ENCODE measurements around the gene AFTPH. TPM values are rescaled to one million over a fixed set of nuclear protein-coding genes. Genes with fewer than 3 reads are reported as not detected.

Gene AFTPH
- total RNA-seq, 2 donors from 2014 or later: 32.0 to 52.9 TPM

GRCh38 chr2:64502860-64503259 is 21.3 kb upstream of the AFTPH start:
- no peaks in the 10 kb centered on the region for H3K36me3 ChIP-seq (replicated peaks in 1 of 2; ENCODE audit: insufficient read depth in 1 of 2, low read depth in 2 of 2)
- 79 to 82% methylated on average over 4 of the region's 4 CpGs for WGBS, 2 donors
- H3K9me3 ChIP-seq: no peaks in the 10 kb centered on the region
- ATAC-seq (no peak), DNase-seq (no peak)
- H3K27me3 ChIP-seq: no peaks in the 10 kb centered on the region
- H3K4me1 ChIP-seq: no peaks in the 10 kb centered on the region
- H3K4me3 ChIP-seq: no peak overlapping the region
- H3K27ac ChIP-seq: no peak overlapping the region
- TF ChIP-seq POLR2A (IDR thresholded peaks at IDR 0.05) (no peak), CTCF (IDR thresholded peaks at IDR 0.05) (no peak)
- intact Hi-C loops (cut with DNase I): no loop called here

- no peak for ATAC-seq
- no peaks in the 10 kb centered on the region for H3K36me3 ChIP-seq (replicated peaks in 1 of 2; ENCODE audit: insufficient read depth in 1 of 2, low read depth in 2 of 2)
- no peaks in the 10 kb centered on the region for H3K9me3 ChIP-seq
- H3K4me1 ChIP-seq: no peaks in the 10 kb centered on the region
- H3K4me3 ChIP-seq: no peak overlapping the region
- TF ChIP-seq POLR2A (IDR thresholded peaks at IDR 0.05) (no peak), CTCF (IDR thresholded peaks at IDR 0.05) (no peak)
- DNase-seq: no peak
- intact Hi-C loops (cut with DNase I): no loop called here
- H3K27me3 ChIP-seq: no peaks in the 10 kb centered on the region
- no peak overlapping the region for H3K27ac ChIP-seq
- 79 to 82% methylated on average over 16 of the region's 16 CpGs for WGBS, 2 donors
These were observed 19.1 kb upstream of the AFTPH start for GRCh38 chr2:64504774-64505720.

GRCh38 chr2:64506686-64507085 is 17.4 kb upstream of the AFTPH start:
- intact Hi-C loops (cut with DNase I): no loop called here
- no peaks in the 10 kb centered on the region for H3K27me3 ChIP-seq
- TF ChIP-seq POLR2A (IDR thresholded peaks at IDR 0.05) (no peak), CTCF (IDR thresholded peaks at IDR 0.05) (no peak)
- WGBS, 2 donors: 88 to 92% methylated on average over 2 of the region's 2 CpGs
- H3K27ac ChIP-seq: no peak overlapping the region
- no peaks in the 10 kb centered on the region for H3K9me3 ChIP-seq
- H3K36me3 ChIP-seq (replicated peaks in 1 of 2; ENCODE audit: insufficient read depth in 1 of 2, low read depth in 2 of 2): no peaks in the 10 kb centered on the region
- H3K4me1 ChIP-seq: no peaks in the 10 kb centered on the region
- no peak for ATAC-seq
- no peak overlapping the region for H3K4me3 ChIP-seq
- DNase-seq: no peak

DNA sequence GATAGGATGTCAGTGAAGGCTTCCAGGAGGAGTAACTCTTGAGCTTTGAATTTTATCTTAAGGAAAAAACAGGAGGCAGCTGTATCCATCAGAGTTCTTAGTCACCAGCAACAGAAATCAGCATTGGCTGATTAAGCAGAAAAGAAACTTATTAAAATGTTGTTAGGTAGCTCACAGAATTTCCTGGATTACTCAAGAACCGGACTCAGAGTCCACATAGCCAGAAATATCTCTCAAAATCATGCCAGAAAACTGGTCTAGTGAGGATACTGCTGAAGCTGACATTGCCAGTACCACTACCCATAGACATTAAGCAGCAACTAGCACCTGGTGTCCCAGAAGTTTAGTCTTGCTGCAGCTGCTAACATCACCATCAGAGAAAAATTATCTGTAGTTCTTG is 10.1 kb upstream of the AFTPH start:
- no peaks in the 10 kb centered on the region for H3K27me3 ChIP-seq
- TF ChIP-seq CTCF (IDR thresholded peaks at IDR 0.05) (no peak), POLR2A (IDR thresholded peaks at IDR 0.05) (no peak)
- 14 to 20% methylated on average over 1 of the region's 1 CpG for WGBS, 2 donors
- H3K4me1 ChIP-seq: no peaks in the 10 kb centered on the region
- no peak overlapping the region for H3K27ac ChIP-seq
- H3K9me3 ChIP-seq: no peaks in the 10 kb centered on the region
- H3K36me3 ChIP-seq (replicated peaks in 1 of 2; ENCODE audit: insufficient read depth in 1 of 2, low read depth in 2 of 2): no peaks in the 10 kb centered on the region
- H3K4me3 ChIP-seq: no peak overlapping the region
- DNase-seq: no peak
- ATAC-seq: no peak
- intact Hi-C loops (cut with DNase I): no loop called here

DNA sequence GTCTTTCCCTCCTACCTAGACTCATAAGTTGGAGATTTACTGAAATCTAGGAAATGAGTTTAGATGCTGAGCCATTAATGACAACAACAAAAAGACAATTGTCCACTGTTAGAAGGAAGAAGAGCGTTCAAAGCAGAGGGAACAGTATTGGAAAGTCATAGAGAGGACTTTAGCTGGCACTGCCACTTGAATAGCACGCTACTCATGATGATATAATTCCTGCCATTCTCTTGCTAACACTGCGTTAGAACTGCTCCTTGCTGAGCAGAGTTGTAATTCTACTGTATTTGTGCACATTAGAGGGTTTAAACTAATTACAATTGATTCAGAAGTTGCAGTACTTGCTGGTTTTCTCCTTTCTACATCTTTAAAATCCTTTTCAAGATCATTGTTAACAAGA is 9.0 kb upstream of the AFTPH start:
- H3K36me3 ChIP-seq (replicated peaks in 1 of 2; ENCODE audit: insufficient read depth in 1 of 2, low read depth in 2 of 2): no peaks in the 10 kb centered on the region
- TF ChIP-seq CTCF (IDR thresholded peaks at IDR 0.05) (no peak), POLR2A (IDR thresholded peaks at IDR 0.05) (no peak)
- H3K27ac ChIP-seq: no peak overlapping the region
- H3K4me1 ChIP-seq: no peaks in the 10 kb centered on the region
- no peaks in the 10 kb centered on the region for H3K27me3 ChIP-seq
- H3K9me3 ChIP-seq: no peaks in the 10 kb centered on the region
- ATAC-seq: no peak
- WGBS, 2 donors: 64 to 78% methylated on average over 3 of the region's 3 CpGs
- no peak for DNase-seq
- no peak overlapping the region for H3K4me3 ChIP-seq
- intact Hi-C loops (cut with DNase I): loop anchor here (5.0 kb wide), 1 partner anchor 42 kb away; no protein-coding TSS in a partner anchor

Measured in body of pancreas (tissue), 4 donors.